BLaER1 treated with 17β-estradiol and CSF1 and Interleukin-3, amounts not matched to agents 10 nM and 100 nM (cell line): ENCODE measurements around the gene TRAPPC3L.

Experiments
- H3K27ac ChIP-seq, 11 experiments: shearing (Covaris generic); formaldehyde crosslinking; 2 replicates each; pipeline ENCODE4 v1.8.1; 2022
- H3K27me3 ChIP-seq, 11 experiments: shearing (Covaris generic); formaldehyde crosslinking; 2 replicates each; pipeline ENCODE4 v1.8.1; 2022
- H3K36me3 ChIP-seq, 11 experiments: shearing (Covaris generic); formaldehyde crosslinking; 2 replicates each; pipeline ENCODE4 v1.8.1; 2022
- H3K4me1 ChIP-seq, 10 experiments: shearing (Covaris generic); formaldehyde crosslinking; 2 replicates each; pipeline ENCODE4 v1.8.1; 2022
- H3K4me2 ChIP-seq, 11 experiments: shearing (Covaris generic); formaldehyde crosslinking; 2 replicates each; pipeline ENCODE4 v1.8.1; 2022
- H3K4me3 ChIP-seq, 10 experiments: shearing (Covaris generic); formaldehyde crosslinking; 2 replicates each; pipeline ENCODE4 v1.8.1; 2022
- H3K9ac ChIP-seq, 11 experiments: shearing (Covaris generic); formaldehyde crosslinking; 2 replicates each; pipeline ENCODE4 v1.8.1; 2022
- H3K9me3 ChIP-seq, 11 experiments: shearing (Covaris generic); formaldehyde crosslinking; replicated peaks in 1 of 11; 2 replicates each; pipeline ENCODE4 v1.8.1; 2022
- H4K20me1 ChIP-seq, 11 experiments: shearing (Covaris generic); formaldehyde crosslinking; 2 replicates each; pipeline ENCODE4 v1.8.1; 2022
- Cebpa-rat ChIP-seq, 11 experiments: shearing (Covaris generic); IDR thresholded peaks; 2 replicates each; pipeline ENCODE4 v1.8.1; 2022

TRAPPC3L gene

DNA sequence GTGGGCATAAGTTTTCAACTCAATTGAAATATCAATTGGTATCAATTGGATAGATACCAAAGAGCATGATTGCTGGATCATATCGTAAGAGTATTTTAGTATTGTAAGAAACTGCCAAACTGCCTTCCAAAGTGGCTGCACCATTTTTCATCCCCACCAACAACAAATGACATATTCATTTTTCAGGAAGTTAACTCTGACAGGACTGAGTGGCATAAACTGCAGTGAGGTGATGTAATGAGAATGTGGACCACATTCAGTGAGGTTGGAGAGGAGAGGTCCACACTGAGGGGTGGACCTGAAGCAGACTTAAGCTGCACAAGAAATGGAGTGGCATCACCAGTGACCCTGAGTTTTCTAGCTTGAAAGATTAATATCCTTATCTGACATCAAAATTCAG lies 95.9 kb downstream of the TRAPPC3L start:
- H3K9ac ChIP-seq: no peak overlapping the region
- H3K27me3 ChIP-seq: no peaks in the 10 kb centered on the region
- no peaks in the 10 kb centered on the region for H3K9me3 ChIP-seq
- H3K4me2 ChIP-seq: peak overlapping the region in 3 of 11 experiments; percentile 78 to 89 (median 85); a peak in 6 of 22 replicates
- H3K27ac ChIP-seq: peak overlapping the region in 1 of 11 experiments; percentile 59; a peak in 1 of 22 replicates
- H3K4me1 ChIP-seq: peaks cover 10 to 89% (median 18%) of the 10 kb centered on the region in 10 experiments; a peak in 17 of 20 replicates
- TF ChIP-seq Cebpa-rat (IDR thresholded peaks at IDR 0.05): no peak
- no peak overlapping the region for H3K4me3 ChIP-seq
- H4K20me1 ChIP-seq: no peaks in the 10 kb centered on the region
- no peaks in the 10 kb centered on the region for H3K36me3 ChIP-seq

DNA sequence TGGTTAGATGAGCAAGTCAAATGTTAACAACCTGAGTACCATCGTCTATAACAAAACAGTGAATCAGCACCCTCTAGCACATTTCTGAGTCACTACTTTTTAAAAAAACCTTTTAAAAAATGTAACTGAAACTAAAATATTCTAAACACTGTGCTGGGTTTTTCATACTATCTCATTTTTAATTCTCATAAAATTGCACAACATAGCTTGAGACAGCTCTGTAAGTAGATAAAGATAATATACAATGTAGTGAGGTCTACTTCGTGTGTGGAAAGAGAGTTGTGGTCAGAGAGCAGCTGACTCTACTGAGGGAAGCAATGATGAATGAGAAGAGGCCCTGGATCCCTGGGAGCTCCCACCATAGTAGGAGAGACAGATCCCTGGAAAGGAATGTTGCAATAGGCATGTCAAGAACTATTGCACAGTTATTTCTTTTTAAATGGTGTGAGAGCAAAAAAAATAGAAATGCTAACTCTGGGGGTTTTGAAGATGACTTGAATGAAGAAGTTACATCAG lies 97.9 kb downstream of the TRAPPC3L start:
- no peaks in the 10 kb centered on the region for H3K36me3 ChIP-seq
- H3K4me2 ChIP-seq: peak overlapping the region in 4 of 11 experiments; percentile 37 to 88 (median 82); a peak in 7 of 22 replicates
- no peak overlapping the region; a peak in 1 of 20 replicates for H3K4me3 ChIP-seq
- H3K27ac ChIP-seq: peak overlapping the region in 6 of 11 experiments; percentile 9 to 82 (median 66); a peak in 9 of 22 replicates
- H4K20me1 ChIP-seq: no peaks in the 10 kb centered on the region
- peaks cover 10 to 100% (median 20%) of the 10 kb centered on the region in 10 experiments; a peak in 17 of 20 replicates for H3K4me1 ChIP-seq
- H3K9ac ChIP-seq: peak overlapping the region in 4 of 11 experiments; percentile 24 to 64 (median 50); a peak in 5 of 22 replicates
- no peaks in the 10 kb centered on the region for H3K27me3 ChIP-seq
- peak in 6 of 11 experiments; percentile 34 to 86 (median 66); a peak in 6 of 22 replicates for TF ChIP-seq Cebpa-rat (IDR thresholded peaks at IDR 0.05)
- H3K9me3 ChIP-seq: no peaks in the 10 kb centered on the region

DNA sequence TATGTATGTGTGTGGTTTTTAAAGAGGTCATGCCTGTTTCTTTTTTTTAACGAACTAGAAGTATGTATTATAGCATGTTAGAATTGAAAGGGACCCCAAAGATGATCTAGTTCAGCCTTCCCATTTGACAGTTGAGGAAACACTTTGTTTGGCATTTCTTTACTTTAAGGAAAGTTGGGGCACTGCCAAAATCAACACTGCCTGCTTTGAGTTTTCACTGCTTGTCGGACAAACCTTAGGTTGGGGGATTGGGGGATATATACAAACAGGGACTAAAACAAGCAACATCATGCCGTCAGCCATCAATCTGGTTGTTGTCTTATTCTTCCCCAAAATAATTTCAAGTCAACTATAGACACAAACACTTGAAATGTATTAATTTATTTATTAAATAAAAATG lies 98.4 kb downstream of the TRAPPC3L start:
- Histone ChIP-seq H4K20me1 (no peaks in the 10 kb centered on the region), H3K36me3 (no peaks in the 10 kb centered on the region), H3K27me3 (no peaks in the 10 kb centered on the region), H3K4me1 (peaks cover 10 to 100% (median 20%) of the 10 kb centered on the region in 10 experiments; a peak in 17 of 20 replicates), H3K4me2 (peak overlapping the region in 4 of 11 experiments; percentile 37 to 88 (median 82); a peak in 7 of 22 replicates), H3K9ac (peak overlapping the region in 4 of 11 experiments; percentile 1 to 64 (median 40); a peak in 4 of 22 replicates), H3K9me3 (no peaks in the 10 kb centered on the region), H3K27ac (peak overlapping the region in 6 of 11 experiments; percentile 9 to 82 (median 66); a peak in 11 of 22 replicates), H3K4me3 (no peak overlapping the region; a peak in 1 of 20 replicates)
- no peak for TF ChIP-seq Cebpa-rat (IDR thresholded peaks at IDR 0.05)

DNA sequence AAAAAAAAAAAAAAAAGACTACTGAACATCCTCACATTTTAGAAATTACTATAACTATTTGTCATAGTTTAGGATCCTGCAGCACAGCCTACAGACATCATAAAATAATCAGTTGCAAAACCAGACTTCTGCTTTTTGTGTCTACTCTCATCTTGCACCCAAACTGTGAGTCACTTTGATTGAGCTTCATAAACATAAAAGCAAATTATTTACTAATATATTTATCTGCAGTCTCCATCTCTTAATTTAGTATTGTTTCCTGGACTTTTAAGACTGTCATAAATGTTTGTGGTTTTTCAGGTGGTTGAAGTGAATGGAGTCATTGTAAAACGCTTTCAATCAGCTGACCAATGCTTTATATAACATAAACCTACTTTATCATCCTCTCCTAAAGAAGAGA lies 99.1 kb downstream of the TRAPPC3L start:
- Histone ChIP-seq H3K27me3 (no peaks in the 10 kb centered on the region), H3K9ac (peak overlapping the region in 1 of 11 experiments; percentile 5; a peak in 1 of 22 replicates), H3K4me2 (peak overlapping the region in 5 of 11 experiments; percentile 44 to 88 (median 78); a peak in 10 of 22 replicates), H4K20me1 (no peaks in the 10 kb centered on the region), H3K4me1 (peaks cover 8 to 97% (median 17%) of the 10 kb centered on the region in 10 experiments; a peak in 17 of 20 replicates), H3K4me3 (no peak overlapping the region), H3K36me3 (no peaks in the 10 kb centered on the region), H3K9me3 (no peaks in the 10 kb centered on the region), H3K27ac (peak overlapping the region in 6 of 11 experiments; percentile 9 to 82 (median 66); a peak in 9 of 22 replicates)
- TF ChIP-seq Cebpa-rat (IDR thresholded peaks at IDR 0.05): no peak; a peak in 1 of 22 replicates

DNA sequence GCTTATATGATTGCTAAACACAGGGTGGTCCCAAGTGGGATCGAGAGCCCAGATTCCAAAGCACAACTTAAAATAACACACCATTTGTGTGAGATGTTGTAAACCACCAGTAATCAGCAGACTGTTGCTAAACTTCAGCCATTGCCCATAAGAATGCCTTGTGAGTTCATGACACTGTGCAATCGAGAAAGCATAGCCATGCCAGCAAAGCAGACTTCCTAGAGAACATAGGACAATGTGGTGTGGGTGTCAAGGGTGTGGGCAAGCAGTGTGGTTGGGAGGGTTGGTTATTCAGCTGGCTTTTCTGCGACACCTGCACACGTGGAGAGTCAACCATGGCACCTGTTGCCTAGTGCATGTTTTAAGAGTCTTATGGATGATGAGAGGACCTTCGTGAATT lies 100.4 kb downstream of the TRAPPC3L start:
- Histone ChIP-seq H3K27me3 (no peaks in the 10 kb centered on the region), H3K4me3 (no peak overlapping the region), H3K27ac (peak overlapping the region in 5 of 11 experiments; percentile 8 to 73 (median 17); a peak in 5 of 22 replicates), H3K9ac (no peak overlapping the region), H3K4me1 (peaks cover 0 to 85% (median 9%) of the 10 kb centered on the region in 10 experiments; a peak in 12 of 20 replicates), H3K4me2 (peak overlapping the region in 4 of 11 experiments; percentile 4 to 88 (median 82); a peak in 5 of 22 replicates), H4K20me1 (no peaks in the 10 kb centered on the region), H3K36me3 (peaks cover 0 to 3% (median 0%) of the 10 kb centered on the region in 11 experiments; a peak in 1 of 22 replicates), H3K9me3 (no peaks in the 10 kb centered on the region)
- no peak for TF ChIP-seq Cebpa-rat (IDR thresholded peaks at IDR 0.05)
